ENCODE results near the gene RGS13.

The RGS13 gene

DNA sequence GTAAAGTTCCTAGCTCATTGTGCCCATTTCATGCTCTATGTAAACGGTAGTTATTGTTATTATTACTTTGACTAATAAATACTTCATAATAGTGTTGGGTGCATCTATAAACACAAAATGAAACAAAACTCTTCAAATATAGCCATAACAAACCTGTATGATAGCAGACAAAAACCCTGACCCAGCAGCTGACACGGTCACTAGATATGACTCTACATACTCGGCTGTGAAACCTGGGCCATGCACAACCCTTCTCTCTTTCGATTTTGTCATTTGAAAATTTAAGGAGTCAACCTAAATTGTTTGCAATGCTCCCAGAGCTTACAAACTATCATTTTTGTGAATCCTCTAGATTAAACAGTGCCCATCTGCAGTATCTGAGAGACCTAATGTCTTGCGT lies 8.0 kb upstream of the RGS13 start:
- peak; percentile 62 for DNase-seq

DNA sequence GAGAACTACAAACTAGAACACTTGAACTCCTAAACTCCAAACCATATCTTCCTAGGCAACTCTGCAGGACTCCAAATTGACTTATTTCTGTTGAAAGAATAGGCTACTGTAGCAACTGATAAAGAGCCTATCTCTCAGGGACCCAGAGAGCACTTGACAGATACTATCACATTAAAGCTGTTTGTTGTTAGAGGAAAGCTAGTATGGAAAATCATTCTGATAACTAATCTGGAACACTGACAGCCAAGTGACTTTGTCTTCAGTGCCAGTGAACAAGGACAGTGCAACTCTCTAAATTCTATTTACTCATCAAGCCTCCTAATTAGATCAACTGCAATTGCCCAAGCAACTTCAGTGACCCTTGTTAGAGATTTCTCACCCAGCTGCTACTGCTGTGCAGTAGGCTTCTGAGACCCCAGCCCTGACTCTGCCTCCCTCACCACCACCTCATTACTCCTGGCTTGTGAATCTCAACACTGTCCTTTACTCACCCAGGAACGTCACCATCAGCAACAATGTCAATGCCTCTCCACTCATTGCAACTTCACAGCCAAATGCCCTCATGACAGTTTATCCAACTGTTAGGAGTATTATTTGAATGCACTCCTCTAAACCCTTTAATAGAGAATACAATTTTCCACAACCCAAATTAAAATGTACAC lies 7.4 kb upstream of the RGS13 start:
- peak; percentile 72 for DNase-seq

GRCh38 chr1:192629612-192630011 lies 6.3 kb upstream of the RGS13 start:
- no peak for DNase-seq

GRCh38 chr1:192630521-192631287 lies 5.2 kb upstream of the RGS13 start:
- peak; percentile 24 for DNase-seq

- DNase-seq, result no peak
Measured at GRCh38 chr1:192631749-192632148, 4.2 kb upstream of the RGS13 start.

GRCh38 chr1:192632188-192632587 lies 3.8 kb upstream of the RGS13 start:
- no peak for DNase-seq

- no peak for DNase-seq
Measured at GRCh38 chr1:192632641-192633532, 3.1 kb upstream of the RGS13 start.

DNA sequence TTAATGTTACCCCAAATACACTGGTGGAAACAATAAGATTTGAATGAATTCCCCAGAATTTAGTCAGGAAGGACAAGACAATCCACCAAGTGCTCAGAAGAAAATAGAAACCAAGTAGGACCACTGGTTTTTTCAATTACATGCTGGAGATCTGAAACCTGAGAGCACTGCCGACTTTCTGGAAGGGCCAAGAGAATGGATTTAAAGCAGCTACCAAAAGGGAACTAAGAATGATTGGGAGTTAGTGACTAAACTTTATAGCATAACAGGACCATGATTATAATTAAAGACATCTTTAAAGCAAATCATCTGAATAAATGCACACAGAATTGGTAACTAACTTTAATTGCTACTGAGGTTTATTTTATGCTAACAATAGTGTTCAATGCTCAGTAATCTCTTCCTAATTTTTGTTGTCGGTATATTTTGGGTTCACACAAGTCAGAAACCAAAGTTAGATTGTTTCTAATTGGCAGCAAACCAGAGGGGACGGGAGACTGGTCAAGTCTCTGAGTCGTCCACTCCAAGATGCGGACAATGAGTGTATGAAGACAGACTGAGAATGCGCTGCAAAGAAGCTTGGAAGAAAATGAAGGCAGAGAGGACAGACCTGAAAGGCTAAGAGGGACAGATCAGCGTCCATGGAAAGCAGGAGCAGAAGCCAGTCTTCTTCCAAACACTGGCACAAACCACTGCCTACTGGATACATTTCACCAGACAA lies 2.3 kb upstream of the RGS13 start:
- no peak for DNase-seq

GRCh38 chr1:192635041-192635440 lies 906 bp upstream of the RGS13 start:
- no peak for DNase-seq

GRCh38 chr1:192639607-192640368 lies 3.8 kb downstream of the RGS13 start:
- DNase-seq, result peak; percentile 63

DNA sequence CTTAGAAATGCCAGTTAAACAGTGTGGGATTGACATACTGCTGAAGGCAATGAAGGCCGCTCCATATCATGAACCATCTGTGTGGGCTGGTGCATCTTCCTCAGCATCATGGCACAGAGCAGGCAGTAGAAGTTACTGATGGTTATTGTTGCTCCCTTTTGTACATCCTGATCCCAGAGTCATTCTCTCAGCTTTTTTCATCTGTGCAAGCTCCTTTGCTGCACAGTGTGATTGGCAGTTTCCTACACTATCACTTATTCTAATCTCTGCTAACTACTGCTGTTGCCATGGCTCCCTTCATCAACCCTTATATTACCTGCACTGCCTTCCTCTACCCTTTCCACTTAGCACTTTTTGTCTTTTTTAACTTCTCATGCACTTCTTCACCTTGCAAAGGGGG lies 16.2 kb downstream of the RGS13 start:
- DNase-seq, result no peak

- no peak for DNase-seq
Measured at GRCh38 chr1:192654120-192654519, 18.2 kb downstream of the RGS13 start.

DNA sequence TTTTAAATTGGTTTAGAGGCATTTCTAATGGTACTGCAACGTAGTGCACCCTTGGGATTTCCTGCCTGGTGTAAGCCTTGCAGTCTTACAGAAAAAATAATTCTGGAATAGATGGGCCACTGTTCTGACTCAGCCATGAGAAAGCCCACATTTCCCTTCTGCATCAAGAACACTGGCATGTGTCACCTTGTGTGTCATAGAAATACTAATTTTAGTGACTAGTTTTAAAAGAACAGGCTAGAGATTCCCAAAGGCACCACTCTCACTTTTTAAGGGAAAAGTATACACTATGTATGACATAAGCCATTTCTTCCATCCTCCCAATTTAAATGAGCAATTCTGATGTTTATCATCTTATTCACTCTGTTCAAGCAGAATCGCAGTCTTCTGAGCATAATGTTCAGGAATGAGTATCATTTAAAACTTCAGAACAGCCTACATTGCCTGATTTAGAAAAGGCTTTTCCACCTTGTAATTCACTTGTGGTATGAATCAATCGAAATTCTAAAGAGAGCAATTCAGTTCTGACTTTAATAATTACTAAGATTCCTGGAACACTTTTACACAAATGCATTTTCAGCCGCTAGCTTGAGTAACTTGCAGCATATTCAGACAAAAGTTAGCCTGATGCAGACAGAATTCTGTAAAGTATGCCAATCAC lies 18.8 kb downstream of the RGS13 start:
- DNase-seq, result no peak

- DNase-seq, result no peak
Measured at GRCh38 chr1:192657760-192658159, 21.8 kb downstream of the RGS13 start.

DNA sequence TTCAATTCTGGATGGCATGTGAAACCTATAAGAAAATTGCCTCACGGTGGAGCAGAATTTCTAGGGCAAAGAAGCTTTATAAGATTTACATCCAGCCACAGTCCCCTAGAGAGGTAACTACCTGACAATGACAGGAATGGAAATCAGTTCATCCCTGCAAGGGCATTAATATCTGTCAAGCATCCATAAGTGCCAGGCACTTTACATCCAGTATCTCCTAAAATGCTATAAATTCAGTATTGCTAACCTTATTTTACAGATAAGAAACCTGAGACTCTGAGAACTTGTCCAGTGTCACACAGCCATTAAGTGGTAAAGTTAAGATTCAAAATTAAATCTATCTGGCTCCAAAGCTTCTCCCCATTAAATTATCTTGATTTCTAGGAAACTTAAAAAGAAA lies 22.3 kb downstream of the RGS13 start:
- no peak for DNase-seq

DNA sequence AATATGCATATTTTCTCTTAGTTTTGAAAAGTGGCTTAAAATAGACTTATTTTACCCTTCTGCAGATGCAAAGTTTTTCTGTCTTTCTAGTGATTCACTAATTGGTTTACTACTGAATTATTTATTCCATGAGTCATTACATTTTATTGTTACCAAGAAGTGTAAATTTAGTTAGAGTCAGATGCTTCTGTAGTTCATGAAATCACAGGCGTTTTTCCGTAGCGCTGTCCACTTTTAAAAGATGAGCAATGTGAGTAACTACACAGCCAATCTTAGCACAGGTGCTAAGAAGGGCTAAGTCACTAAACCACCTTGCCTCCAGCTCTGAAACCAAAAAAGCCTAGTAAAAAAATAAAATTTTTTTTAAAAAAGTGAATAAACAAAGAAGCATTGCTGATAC lies 24.7 kb downstream of the RGS13 start:
- no peak for DNase-seq

GRCh38 chr1:192668409-192668983 lies 32.5 kb downstream of the RGS13 start:
- no peak for DNase-seq

GRCh38 chr1:192669174-192669573 lies 33.2 kb downstream of the RGS13 start:
- DNase-seq, result no peak

DNA sequence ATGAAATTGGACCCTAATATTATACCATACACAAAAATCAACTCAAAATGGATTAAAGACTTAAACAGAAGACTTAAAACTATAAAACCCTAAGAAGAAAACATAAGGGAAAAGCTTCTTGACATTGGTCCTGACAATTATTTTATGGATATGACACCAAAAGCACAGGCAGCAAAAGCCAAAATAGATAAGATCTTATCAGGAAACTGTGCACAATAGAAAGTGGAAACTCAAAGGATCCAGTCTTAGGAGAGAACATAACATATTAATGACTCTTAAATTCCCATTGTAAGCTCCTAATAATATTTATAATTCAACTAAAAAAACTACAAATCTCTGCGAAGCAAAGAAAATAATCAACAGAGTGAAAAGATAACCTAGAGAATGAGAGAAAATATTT lies 39.8 kb downstream of the RGS13 start:
- no peak for DNase-seq

- DNase-seq, result no peak
Measured at GRCh38 chr1:192678099-192678498, 42.2 kb downstream of the RGS13 start.

DNA sequence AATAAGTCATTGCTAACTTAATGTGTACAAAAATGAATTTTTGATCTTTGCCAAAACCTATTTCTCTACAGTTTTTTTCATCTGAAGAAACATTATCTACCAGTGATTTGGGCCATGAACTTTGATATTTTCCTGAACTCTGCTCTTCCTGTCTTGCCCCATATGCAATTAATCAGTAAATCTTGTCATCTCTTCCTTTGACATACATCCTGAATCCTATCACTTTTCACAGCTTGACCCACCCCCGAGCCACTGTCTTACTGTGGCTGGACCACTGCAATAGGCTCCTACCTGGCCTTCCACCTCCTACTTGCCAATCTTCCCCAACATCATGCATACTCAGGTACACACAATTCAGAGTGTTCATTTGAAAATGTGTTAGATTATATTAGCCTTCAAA lies 46.4 kb downstream of the RGS13 start:
- no peak for DNase-seq

All from OCI-M1 (cell line).